ENCODE data around the gene NUDT16L1.

Gene NUDT16L1

DNA sequence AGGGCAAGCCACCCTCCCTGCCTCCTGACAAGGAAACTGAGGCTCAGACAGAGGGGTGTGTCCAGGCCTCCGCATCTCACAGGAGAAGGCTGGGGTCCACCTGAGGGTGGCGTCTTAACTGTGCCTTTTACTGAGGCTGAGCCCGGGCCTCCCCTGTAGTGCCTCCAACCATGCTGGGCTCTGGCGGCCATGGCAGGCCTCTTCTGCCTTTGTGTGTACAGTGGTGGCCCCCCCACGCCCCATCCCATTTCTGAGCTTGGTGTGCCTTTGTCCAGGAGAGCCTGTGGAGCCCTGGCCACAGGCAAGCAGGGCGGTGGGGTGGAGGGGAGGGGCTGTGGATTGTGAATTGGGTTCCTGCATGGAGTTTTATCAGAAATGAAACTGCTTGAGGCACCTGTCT is 37.6 kb upstream of the NUDT16L1 start:
- peaks cover 8% of the 10 kb centered on the region for H3K4me1 ChIP-seq (ENCODE audit: control insufficient read depth, insufficient read depth, low read length)
- no peak overlapping the region for H3K9ac ChIP-seq (ENCODE audit: low read depth, low read length)
- H3K4me2 ChIP-seq (ENCODE audit: low read length), result no peak overlapping the region
- no peaks in the 10 kb centered on the region for H3K9me3 ChIP-seq (replicated peaks; ENCODE audit: low read length)
- no peak overlapping the region for H3K4me3 ChIP-seq (ENCODE audit: low read length)
- H3K36me3 ChIP-seq (ENCODE audit: insufficient read depth, low read length), result peaks cover 48% of the 10 kb centered on the region
- no peaks in the 10 kb centered on the region for H3K27me3 ChIP-seq (ENCODE audit: control insufficient read depth, insufficient read depth, low read length)

DNA sequence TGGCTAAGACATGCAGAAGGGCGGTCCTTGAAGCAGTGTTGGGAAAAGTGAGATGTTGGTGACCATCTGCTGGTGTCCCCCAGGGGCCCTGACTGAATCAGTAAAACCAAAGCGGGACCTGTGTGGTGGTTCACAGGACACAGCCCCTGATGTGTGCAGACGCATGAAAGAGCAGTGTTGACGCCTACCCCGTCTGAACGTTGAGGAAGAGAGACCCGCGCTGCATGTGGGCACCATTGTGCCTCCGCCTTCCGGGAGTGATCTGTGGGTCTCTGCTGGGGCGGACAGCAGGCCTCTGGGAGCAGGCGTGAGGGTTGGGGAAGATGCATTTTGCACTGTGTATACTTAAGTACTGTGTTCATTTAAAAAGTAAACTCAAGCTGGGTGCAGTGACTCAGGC is 37.1 kb upstream of the NUDT16L1 start:
- H3K9me3 ChIP-seq (replicated peaks; ENCODE audit: low read length), result no peaks in the 10 kb centered on the region
- H3K36me3 ChIP-seq (ENCODE audit: insufficient read depth, low read length), result peaks cover 48% of the 10 kb centered on the region
- H3K4me2 ChIP-seq (ENCODE audit: low read length), result no peak overlapping the region
- no peak overlapping the region for H3K4me3 ChIP-seq (ENCODE audit: low read length)
- H3K9ac ChIP-seq (ENCODE audit: low read depth, low read length), result no peak overlapping the region
- H3K4me1 ChIP-seq (ENCODE audit: control insufficient read depth, insufficient read depth, low read length), result peaks cover 9% of the 10 kb centered on the region
- H3K27me3 ChIP-seq (ENCODE audit: control insufficient read depth, insufficient read depth, low read length), result no peaks in the 10 kb centered on the region

DNA sequence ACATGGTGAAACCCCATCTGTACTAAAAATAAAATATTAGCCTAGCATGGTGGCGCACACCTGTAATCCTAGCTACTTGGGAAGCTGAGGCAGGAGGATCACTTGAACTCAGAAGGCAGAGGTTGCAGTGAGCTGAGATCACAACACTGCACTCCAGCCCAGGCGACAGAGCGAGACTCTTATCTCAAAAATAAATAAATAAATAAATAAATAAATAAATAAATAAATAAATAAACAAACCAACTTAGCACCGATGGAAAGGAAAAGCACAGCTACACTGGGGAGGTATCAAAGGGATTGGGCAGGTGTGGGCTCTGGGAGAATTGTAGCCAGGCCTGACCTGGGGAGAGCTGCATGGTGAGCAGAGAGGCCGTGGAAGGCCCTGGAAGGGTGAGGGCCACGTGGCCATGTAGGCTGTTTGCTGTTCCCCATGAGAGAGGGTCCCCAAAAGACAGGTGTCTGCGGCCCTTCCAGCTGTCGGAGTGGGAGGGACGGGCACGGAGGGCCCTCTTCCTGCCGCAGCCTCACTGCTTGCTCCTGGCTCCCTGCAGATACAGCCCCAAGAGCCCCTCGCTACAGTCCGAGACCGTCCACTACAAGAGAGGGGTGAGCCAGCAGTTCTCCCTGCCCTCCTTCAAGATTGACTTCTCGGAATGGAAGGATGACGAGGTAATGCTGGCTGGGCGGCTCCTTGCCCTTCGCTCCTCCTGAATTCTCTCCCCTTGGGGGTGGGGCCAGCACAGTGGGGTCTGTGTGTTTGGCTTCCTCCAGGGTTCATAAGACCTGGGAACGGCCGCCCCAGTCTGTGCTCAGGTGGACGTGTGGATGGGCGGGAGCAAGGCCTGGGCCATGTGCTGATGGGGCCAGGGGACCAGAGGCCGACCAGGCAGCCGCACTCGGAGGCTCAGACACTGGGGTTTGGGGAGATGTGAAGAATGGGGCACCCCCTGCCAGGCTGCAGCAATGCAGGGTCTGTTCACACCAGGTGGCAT is 36.4 kb upstream of the NUDT16L1 start:
- no peak overlapping the region for H3K9ac ChIP-seq (ENCODE audit: low read depth, low read length)
- peaks cover 45% of the 10 kb centered on the region for H3K36me3 ChIP-seq (ENCODE audit: insufficient read depth, low read length)
- H3K9me3 ChIP-seq (replicated peaks; ENCODE audit: low read length), result no peaks in the 10 kb centered on the region
- H3K27me3 ChIP-seq (ENCODE audit: control insufficient read depth, insufficient read depth, low read length), result no peaks in the 10 kb centered on the region
- no peak overlapping the region for H3K4me3 ChIP-seq (ENCODE audit: low read length)
- no peak overlapping the region for H3K4me2 ChIP-seq (ENCODE audit: low read length)
- peaks cover 9% of the 10 kb centered on the region for H3K4me1 ChIP-seq (ENCODE audit: control insufficient read depth, insufficient read depth, low read length)

DNA sequence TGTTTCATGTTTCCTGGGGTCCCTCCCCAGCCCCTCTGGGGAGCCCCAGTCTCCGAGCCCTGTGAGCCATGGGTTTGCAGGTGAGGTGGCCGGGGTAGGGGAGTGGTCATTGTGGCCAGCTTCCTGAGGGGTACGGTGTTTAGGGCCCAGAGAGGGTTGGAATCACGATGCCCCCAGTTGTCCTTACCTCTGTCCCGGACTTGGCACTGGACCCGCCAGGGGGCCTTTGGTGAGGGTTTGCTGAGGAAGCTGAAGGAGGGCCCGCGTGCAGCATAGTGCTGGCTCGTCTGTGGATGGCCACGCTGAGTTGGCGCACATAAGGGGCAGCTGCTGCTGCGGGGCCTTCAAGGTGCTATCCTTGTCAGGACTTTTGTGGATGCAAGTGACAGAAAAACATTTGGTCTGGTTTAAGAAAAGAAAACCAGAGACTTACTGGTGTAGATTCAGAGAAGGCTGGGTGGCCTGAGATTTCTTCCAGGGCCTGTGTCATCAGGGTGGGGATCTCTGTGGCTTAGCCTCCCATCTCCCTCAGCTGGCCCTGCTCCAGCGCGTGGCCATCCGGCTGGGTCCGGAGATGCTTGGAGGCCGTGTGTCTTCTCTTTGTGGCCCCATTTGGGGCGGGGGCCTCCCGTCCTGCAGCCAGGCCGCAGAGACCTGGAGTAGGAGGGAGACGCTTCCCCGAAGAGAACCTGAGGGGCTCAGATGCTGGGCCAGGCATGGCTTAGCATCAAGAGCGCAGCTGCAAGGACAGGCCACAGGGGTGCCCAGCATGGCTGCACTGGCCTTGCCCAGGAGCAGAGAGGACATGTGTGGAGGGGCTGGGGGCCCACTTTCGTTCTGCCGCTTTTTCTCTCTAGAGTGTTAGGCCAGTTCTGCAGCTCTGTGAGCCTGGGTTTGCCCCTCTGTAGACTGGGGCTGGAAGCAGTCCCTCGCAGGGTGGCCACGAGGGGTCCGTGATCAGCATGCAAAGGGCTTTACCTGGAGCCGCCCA is 33.7 kb upstream of the NUDT16L1 start:
- H3K4me2 ChIP-seq (ENCODE audit: low read length), result no peak overlapping the region
- H3K9ac ChIP-seq (ENCODE audit: low read depth, low read length), result no peak overlapping the region
- no peaks in the 10 kb centered on the region for H3K9me3 ChIP-seq (replicated peaks; ENCODE audit: low read length)
- no peaks in the 10 kb centered on the region for H3K27me3 ChIP-seq (ENCODE audit: control insufficient read depth, insufficient read depth, low read length)
- no peak overlapping the region for H3K4me3 ChIP-seq (ENCODE audit: low read length)
- H3K36me3 ChIP-seq (ENCODE audit: insufficient read depth, low read length), result peaks cover 36% of the 10 kb centered on the region
- H3K4me1 ChIP-seq (ENCODE audit: control insufficient read depth, insufficient read depth, low read length), result peaks cover 9% of the 10 kb centered on the region

DNA sequence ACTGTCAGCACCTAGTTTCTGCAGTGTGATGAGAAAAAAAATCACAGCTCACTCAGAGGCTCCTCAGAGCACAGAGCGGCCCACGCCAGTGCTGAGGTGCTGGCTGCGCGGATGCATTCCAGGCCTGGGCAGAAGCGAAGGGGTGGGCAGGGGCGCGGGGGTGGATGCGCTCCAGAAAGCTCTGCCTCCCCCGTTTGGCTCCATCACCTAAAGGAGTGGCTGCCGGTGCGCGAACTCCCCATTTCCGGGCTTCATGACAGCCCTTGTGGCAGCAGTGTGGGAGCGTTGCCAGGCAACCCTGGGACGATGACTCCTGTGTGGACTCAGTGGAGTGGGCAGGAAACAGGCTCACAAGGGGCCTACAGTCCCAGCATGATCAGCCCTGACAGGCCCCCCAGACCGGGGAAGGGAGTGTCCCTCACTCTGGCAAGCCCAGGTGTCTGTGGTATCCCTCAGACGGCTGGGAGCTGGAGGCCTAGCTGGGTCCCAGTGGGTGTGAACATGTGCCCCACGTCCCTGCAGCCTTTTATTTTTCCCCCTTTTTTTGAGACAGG is 32.8 kb upstream of the NUDT16L1 start:
- Histone ChIP-seq H3K4me2 (ENCODE audit: low read length) (no peak overlapping the region), H3K4me3 (ENCODE audit: low read length) (no peak overlapping the region), H3K9ac (ENCODE audit: low read depth, low read length) (no peak overlapping the region), H3K9me3 (replicated peaks; ENCODE audit: low read length) (no peaks in the 10 kb centered on the region), H3K36me3 (ENCODE audit: insufficient read depth, low read length) (peaks cover 34% of the 10 kb centered on the region), H3K27me3 (ENCODE audit: control insufficient read depth, insufficient read depth, low read length) (no peaks in the 10 kb centered on the region), H3K4me1 (ENCODE audit: control insufficient read depth, insufficient read depth, low read length) (peaks cover 9% of the 10 kb centered on the region)

DNA sequence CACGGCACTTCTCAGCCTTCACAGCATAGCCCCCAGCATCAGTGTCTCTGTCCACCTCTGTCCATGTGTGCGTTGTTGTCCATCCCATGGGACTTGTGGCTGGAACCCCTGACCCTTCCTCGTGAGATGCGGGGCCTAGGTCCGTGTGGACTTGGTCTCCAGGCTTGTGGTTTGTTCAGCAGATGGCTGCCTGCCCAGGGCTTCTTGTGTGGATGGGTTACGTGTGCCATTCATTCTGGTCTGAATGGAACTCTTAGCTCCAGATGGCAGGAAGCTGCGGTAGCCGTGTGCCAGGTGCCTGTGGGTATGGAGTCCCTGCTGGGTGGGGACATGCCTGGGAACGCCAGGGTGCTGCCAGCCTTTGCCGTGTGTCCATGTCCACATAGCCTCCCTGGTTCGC is 31.7 kb upstream of the NUDT16L1 start:
- no peak overlapping the region for H3K4me2 ChIP-seq (ENCODE audit: low read length)
- H3K9ac ChIP-seq (ENCODE audit: low read depth, low read length), result no peak overlapping the region
- H3K36me3 ChIP-seq (ENCODE audit: insufficient read depth, low read length), result peaks cover 31% of the 10 kb centered on the region
- H3K27me3 ChIP-seq (ENCODE audit: control insufficient read depth, insufficient read depth, low read length), result no peaks in the 10 kb centered on the region
- H3K9me3 ChIP-seq (replicated peaks; ENCODE audit: low read length), result no peaks in the 10 kb centered on the region
- H3K4me3 ChIP-seq (ENCODE audit: low read length), result no peak overlapping the region
- peaks cover 9% of the 10 kb centered on the region for H3K4me1 ChIP-seq (ENCODE audit: control insufficient read depth, insufficient read depth, low read length)

DNA sequence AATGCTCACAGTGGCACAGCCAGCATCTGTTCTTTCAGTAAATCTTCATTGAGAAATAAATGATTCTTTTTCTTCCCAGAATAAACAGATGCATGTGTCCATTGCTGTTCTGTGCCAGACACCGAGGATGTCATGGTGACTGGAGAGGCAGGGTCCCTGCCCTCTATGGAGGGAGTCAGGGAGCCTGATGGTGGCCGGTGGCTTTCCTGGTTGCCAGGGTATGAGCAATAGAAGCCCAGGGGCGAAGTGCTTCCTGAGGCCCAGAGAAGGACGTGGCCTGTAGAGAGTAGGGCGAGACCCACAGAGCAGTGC is 29.9 kb upstream of the NUDT16L1 start:
- Histone ChIP-seq H3K9ac (ENCODE audit: low read depth, low read length) (no peak overlapping the region), H3K36me3 (ENCODE audit: insufficient read depth, low read length) (peaks cover 33% of the 10 kb centered on the region), H3K9me3 (replicated peaks; ENCODE audit: low read length) (no peaks in the 10 kb centered on the region), H3K4me3 (ENCODE audit: low read length) (no peak overlapping the region), H3K4me2 (ENCODE audit: low read length) (no peak overlapping the region), H3K27me3 (ENCODE audit: control insufficient read depth, insufficient read depth, low read length) (no peaks in the 10 kb centered on the region), H3K4me1 (ENCODE audit: control insufficient read depth, insufficient read depth, low read length) (peaks cover 9% of the 10 kb centered on the region)

DNA sequence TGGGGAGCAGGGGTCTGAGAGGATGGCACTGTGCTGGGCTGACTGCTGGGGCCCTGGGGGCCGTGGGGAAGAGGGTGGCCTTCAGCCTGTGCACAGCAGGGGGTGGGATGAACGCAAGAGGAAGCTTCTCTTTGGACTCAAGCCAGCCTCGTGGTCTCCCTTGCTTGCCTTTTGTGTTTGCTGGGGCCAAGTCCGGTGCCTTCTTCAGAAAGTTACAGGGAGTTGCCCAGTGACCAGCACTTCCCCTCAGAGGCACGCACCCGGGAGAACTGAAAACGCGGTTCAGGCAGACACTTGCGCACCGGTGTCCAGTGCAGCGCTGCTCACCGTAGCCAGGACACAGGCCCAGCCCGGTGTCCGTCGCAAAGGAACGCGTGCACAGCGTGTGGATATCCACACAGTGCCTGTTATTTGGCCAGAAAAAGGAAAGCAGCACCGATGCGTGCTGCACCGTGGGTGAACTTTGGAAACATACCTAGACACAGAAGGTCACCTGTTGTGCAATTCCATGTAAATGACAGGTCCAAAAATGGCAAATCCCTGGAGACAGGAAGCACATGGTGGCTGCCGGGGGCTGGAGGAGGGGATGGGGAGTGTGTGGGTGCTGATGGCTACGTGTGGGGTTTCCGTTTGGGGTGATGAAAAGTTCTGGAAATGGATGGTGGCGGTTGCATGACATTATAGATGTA is 29.4 kb upstream of the NUDT16L1 start:
- Histone ChIP-seq H3K4me1 (ENCODE audit: control insufficient read depth, insufficient read depth, low read length) (peaks cover 9% of the 10 kb centered on the region), H3K9ac (ENCODE audit: low read depth, low read length) (no peak overlapping the region), H3K4me2 (ENCODE audit: low read length) (no peak overlapping the region), H3K36me3 (ENCODE audit: insufficient read depth, low read length) (peaks cover 38% of the 10 kb centered on the region), H3K4me3 (ENCODE audit: low read length) (no peak overlapping the region), H3K27me3 (ENCODE audit: control insufficient read depth, insufficient read depth, low read length) (no peaks in the 10 kb centered on the region), H3K9me3 (replicated peaks; ENCODE audit: low read length) (no peaks in the 10 kb centered on the region)

DNA sequence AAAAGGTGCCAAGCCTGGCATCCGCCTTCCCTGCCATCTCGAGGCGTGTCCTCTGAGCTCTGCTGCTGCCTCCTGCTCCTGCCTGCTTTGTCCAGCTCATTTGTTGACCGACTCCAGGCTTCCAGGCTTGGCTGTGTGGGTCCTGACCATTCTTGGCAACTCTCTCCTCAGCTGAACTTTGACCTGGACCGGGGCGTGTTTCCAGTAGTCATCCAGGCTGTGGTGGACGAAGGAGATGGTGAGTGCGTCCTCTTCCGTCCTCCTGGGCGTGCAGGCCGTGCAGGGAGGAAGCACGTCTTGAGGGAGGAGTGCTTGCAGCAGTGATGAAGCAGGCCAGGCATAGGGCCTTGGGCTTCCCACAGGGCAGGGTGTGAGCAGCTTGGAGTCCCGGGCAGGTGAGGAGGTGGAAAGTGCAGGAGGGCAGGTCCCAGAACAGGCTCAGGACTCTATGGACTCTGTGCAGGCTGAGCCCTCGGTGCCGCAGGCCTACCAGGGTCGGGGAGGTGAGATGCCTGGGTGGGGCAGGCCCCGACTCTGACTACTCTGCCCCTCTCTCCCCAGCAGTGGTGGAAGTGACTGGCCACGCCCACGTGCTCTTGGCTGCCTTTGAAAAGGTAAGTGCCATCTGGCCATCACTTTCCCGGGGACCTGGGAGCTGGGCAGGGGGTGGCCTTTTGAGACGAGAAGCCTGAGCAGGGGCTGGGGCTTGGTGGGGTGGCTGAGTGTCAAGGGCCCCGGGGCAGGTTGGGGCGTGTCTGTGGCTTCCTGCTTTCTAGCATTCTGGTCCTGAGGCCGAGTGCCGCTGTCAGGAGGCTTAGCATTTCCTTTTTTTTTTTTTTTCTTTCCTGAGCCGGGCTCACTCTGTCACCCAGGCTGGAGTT is 28.6 kb upstream of the NUDT16L1 start:
- H3K4me3 ChIP-seq (ENCODE audit: low read length), result no peak overlapping the region
- no peak overlapping the region for H3K9ac ChIP-seq (ENCODE audit: low read depth, low read length)
- peaks cover 35% of the 10 kb centered on the region for H3K36me3 ChIP-seq (ENCODE audit: insufficient read depth, low read length)
- no peaks in the 10 kb centered on the region for H3K9me3 ChIP-seq (replicated peaks; ENCODE audit: low read length)
- H3K4me1 ChIP-seq (ENCODE audit: control insufficient read depth, insufficient read depth, low read length), result peaks cover 9% of the 10 kb centered on the region
- H3K27me3 ChIP-seq (ENCODE audit: control insufficient read depth, insufficient read depth, low read length), result no peaks in the 10 kb centered on the region
- no peak overlapping the region for H3K4me2 ChIP-seq (ENCODE audit: low read length)

DNA sequence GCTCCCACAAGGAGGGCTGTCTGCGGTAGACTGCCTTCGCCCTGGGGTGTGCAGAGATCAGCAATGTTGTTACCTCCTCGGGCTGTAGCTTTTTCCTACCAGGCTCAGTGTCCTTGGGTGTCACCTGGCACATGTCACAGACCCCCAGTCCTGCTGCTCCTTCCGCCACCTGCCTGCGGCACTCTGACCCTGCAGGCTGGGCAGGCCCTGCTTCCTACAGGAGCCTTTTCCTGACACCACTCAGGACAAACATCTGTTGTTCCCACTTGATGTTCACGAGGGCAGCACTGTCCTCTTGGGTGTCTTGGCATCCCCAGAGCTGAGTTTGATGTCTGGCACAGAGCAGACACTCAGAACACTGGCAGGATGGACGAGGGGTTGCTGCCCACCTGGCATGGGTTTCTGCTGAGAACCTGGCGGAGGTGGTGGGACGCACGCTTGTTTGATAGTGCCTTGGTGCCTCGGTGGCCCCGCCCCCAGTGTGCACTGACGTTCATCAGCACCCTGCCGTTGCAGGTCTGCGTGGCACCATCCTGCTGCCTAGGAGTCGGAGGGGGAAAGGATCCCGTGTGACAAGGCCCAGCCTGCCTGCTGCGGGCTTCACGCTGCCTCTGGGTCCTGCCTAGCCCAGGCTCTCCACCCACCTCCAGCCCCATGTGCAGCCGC is 26.7 kb upstream of the NUDT16L1 start:
- Histone ChIP-seq H3K4me3 (ENCODE audit: low read length) (no peak overlapping the region), H3K9ac (ENCODE audit: low read depth, low read length) (no peak overlapping the region), H3K27me3 (ENCODE audit: control insufficient read depth, insufficient read depth, low read length) (no peaks in the 10 kb centered on the region), H3K9me3 (replicated peaks; ENCODE audit: low read length) (no peaks in the 10 kb centered on the region), H3K36me3 (ENCODE audit: insufficient read depth, low read length) (peaks cover 29% of the 10 kb centered on the region), H3K4me2 (ENCODE audit: low read length) (no peak overlapping the region), H3K4me1 (ENCODE audit: control insufficient read depth, insufficient read depth, low read length) (no peaks in the 10 kb centered on the region)
